ENCODE results near the gene CLTCL1. TPM values are rescaled to one million over a fixed set of nuclear protein-coding genes. Genes with fewer than 3 reads are reported as not detected.

The CLTCL1 gene
- polyA plus RNA-seq, 1 donor (not counting 4 experiments of a cell fraction or from before 2014, with no cell fraction given), result 12.4 TPM

DNA sequence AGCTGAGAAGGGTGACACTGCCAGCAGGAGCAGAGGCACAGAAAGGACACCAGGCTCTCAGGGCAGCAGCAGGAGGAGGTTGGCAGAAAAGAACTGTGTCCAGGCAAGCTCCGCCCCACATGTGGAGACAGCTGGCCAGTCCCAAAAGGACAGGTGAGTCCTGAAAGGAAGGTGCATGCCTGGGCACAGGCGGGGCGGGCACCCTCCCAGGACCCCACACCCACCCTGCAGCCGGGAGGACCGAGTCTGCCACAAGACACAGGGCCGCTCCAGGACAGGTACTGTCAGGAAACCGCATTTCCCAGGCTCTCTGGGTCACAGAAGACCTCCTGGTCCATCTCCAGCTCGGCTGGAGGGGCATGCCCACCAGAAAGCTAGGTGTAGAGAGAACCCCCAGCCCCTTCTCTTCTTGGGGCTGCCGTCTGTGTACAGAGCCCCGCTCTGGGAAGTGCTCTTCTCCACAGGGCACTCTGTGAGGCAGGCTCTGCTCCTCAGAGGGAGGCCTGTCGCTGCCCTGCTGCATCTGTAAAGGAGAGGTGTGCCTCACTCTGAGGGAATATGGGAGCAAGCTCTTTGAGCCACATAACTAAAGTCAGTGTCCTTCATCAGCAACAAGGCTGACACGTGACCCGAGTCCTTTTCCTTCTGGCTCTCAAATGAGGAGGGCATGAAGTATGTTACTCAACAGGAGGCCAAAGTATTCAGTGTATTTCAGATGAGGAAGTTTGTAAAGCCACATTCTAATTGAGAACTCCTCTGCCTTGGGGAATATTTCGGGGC is 50.5 kb downstream of the CLTCL1 start:
- DNase-seq (ENCODE audit: low read depth, low spot score) (no peak), FAIRE-seq (no peak)
- Histone ChIP-seq H3K9me1 (ENCODE audit: control insufficient read depth, extremely low read depth, insufficient read depth, low read length) (no peaks in the 10 kb centered on the region), H3K4me1 (ENCODE audit: control insufficient read depth, extremely low read depth, insufficient read depth, low read length) (no peaks in the 10 kb centered on the region), H3K27me3 (ENCODE audit: control insufficient read depth, extremely low read depth, insufficient read depth, low read length) (no peaks in the 10 kb centered on the region), H3K36me3 (ENCODE audit: control insufficient read depth in 2 of 2, extremely low read depth in 1 of 2, insufficient read depth in 2 of 2, low read length in 2 of 2) (peaks cover 0 to 22% of the 10 kb centered on the region in 2 experiments), H3K27ac (ENCODE audit: control insufficient read depth, insufficient read depth, low read length) (no peak overlapping the region), H3K4me3 (ENCODE audit: control insufficient read depth in 2 of 3, extremely low read depth in 1 of 3, insufficient read depth in 2 of 3, low read depth in 1 of 3, low read length in 3 of 3) (no peak overlapping the region), H3K9me3 (ENCODE audit: control insufficient read depth, low read depth, low read length) (no peaks in the 10 kb centered on the region), H3K79me2 (ENCODE audit: control insufficient read depth, insufficient read depth, low read length) (no peaks in the 10 kb centered on the region), H2AFZ (ENCODE audit: control insufficient read depth, low read length) (no peak overlapping the region), H4K20me1 (ENCODE audit: control insufficient read depth, extremely low read depth, insufficient read depth, low read length) (no peaks in the 10 kb centered on the region), H3K4me2 (ENCODE audit: control insufficient read depth, extremely low read depth, insufficient read depth, low read depth, low read length) (no peak overlapping the region), H3K9ac (ENCODE audit: control insufficient read depth, extremely low read depth, insufficient read depth, low read length) (no peak overlapping the region)
- dilution Hi-C loops (cut with MboI; ENCODE audit: extremely low pct_ligation_motif_present, low sequenced_read_pairs), result no loop called here
- TF ChIP-seq, protein P1, sequence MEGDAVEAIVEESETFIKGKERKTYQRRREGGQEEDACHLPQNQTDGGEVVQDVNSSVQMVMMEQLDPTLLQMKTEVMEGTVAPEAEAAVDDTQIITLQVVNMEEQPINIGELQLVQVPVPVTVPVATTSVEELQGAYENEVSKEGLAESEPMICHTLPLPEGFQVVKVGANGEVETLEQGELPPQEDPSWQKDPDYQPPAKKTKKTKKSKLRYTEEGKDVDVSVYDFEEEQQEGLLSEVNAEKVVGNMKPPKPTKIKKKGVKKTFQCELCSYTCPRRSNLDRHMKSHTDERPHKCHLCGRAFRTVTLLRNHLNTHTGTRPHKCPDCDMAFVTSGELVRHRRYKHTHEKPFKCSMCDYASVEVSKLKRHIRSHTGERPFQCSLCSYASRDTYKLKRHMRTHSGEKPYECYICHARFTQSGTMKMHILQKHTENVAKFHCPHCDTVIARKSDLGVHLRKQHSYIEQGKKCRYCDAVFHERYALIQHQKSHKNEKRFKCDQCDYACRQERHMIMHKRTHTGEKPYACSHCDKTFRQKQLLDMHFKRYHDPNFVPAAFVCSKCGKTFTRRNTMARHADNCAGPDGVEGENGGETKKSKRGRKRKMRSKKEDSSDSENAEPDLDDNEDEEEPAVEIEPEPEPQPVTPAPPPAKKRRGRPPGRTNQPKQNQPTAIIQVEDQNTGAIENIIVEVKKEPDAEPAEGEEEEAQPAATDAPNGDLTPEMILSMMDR (optimal IDR thresholded peaks at IDR 0.05 in 1 of 3, IDR thresholded peaks at IDR 0.05 in 1 of 3, conservative IDR thresholded peaks at IDR 0.05 in 1 of 3; ENCODE audit: extremely low read depth in 1 of 3, insufficient read depth in 2 of 3, low read length in 3 of 3), result no peak
- TF ChIP-seq EZH2 (IDR thresholded peaks at IDR 0.05; ENCODE audit: low read length), result no peak

DNA sequence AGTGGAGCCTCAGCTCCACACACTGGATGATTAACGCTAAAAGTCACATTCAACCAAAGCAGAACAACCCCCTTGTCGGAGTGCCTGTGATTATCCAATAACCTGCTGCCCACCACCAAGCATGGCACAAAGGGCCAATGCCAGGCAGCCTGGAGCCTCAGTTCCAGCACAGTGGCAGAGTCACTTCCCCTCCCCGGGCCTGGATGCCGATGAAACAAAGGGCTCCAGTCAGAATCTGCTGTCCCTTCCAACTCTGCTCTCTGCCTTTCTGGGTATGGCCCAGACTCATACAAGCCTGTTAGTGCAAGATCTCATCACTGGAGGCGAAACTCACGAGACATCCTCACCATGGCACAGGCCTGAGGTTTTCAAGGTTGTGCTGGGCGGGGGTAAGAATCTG is 52.1 kb downstream of the CLTCL1 start:
- Histone ChIP-seq H3K27me3 (ENCODE audit: control insufficient read depth, extremely low read depth, insufficient read depth, low read length) (no peaks in the 10 kb centered on the region), H3K79me2 (ENCODE audit: control insufficient read depth, insufficient read depth, low read length) (no peaks in the 10 kb centered on the region), H3K4me1 (ENCODE audit: control insufficient read depth, extremely low read depth, insufficient read depth, low read length) (no peaks in the 10 kb centered on the region), H3K9me1 (ENCODE audit: control insufficient read depth, extremely low read depth, insufficient read depth, low read length) (no peaks in the 10 kb centered on the region), H3K36me3 (ENCODE audit: control insufficient read depth in 2 of 2, extremely low read depth in 1 of 2, insufficient read depth in 2 of 2, low read length in 2 of 2) (peaks cover 2 to 21% of the 10 kb centered on the region in 2 experiments), H3K9me3 (ENCODE audit: control insufficient read depth, low read depth, low read length) (no peaks in the 10 kb centered on the region), H3K27ac (ENCODE audit: control insufficient read depth, insufficient read depth, low read length) (no peak overlapping the region), H3K9ac (ENCODE audit: control insufficient read depth, extremely low read depth, insufficient read depth, low read length) (no peak overlapping the region), H2AFZ (ENCODE audit: control insufficient read depth, low read length) (no peak overlapping the region), H3K4me2 (ENCODE audit: control insufficient read depth, extremely low read depth, insufficient read depth, low read depth, low read length) (no peak overlapping the region), H4K20me1 (ENCODE audit: control insufficient read depth, extremely low read depth, insufficient read depth, low read length) (no peaks in the 10 kb centered on the region), H3K4me3 (ENCODE audit: control insufficient read depth in 2 of 3, extremely low read depth in 1 of 3, insufficient read depth in 2 of 3, low read depth in 1 of 3, low read length in 3 of 3) (no peak overlapping the region)
- no peak for TF ChIP-seq EZH2 (IDR thresholded peaks at IDR 0.05; ENCODE audit: low read length)
- TF ChIP-seq, protein P1 (optimal IDR thresholded peaks at IDR 0.05 in 1 of 3, IDR thresholded peaks at IDR 0.05 in 1 of 3, conservative IDR thresholded peaks at IDR 0.05 in 1 of 3; ENCODE audit: extremely low read depth in 1 of 3, insufficient read depth in 2 of 3, low read length in 3 of 3), result no peak
- FAIRE-seq (no peak), DNase-seq (ENCODE audit: low read depth, low spot score) (no peak)
- dilution Hi-C loops (cut with MboI; ENCODE audit: extremely low pct_ligation_motif_present, low sequenced_read_pairs), result no loop called here
